GM13976 (cell line): ENCODE data around the gene S100A14.
A peak's percentile ranks its signal among the peaks of the same experiment; 100 is the strongest.

Source experiments
- DNase-seq: peaks from one replicate; pipeline ENCODE4 v3.0.0; 2012; ENCODE audit warnings: low spot score
- in situ Hi-C: fragments of 300-500 bp; cut with MboI; formaldehyde crosslinking; loops from one replicate; pipeline ENCODE4 v1.12.0; 2022; ENCODE audit warnings: low sequenced_read_pairs, mixed read lengths, inconsistent platforms; ENCODE audit not compliant: unreplicated experiment
- TF ChIP-seq, protein P1 (sequence below): IDR thresholded peaks from 2 replicates; pipeline ENCODE4 v1.5.1; 2012; ENCODE audit warnings: borderline replicate concordance, mild to moderate bottlenecking; ENCODE audit not compliant: insufficient read depth; ENCODE audit errors: extremely low read depth, missing control alignments, control extremely low read depth

The S100A14 gene

DNA sequence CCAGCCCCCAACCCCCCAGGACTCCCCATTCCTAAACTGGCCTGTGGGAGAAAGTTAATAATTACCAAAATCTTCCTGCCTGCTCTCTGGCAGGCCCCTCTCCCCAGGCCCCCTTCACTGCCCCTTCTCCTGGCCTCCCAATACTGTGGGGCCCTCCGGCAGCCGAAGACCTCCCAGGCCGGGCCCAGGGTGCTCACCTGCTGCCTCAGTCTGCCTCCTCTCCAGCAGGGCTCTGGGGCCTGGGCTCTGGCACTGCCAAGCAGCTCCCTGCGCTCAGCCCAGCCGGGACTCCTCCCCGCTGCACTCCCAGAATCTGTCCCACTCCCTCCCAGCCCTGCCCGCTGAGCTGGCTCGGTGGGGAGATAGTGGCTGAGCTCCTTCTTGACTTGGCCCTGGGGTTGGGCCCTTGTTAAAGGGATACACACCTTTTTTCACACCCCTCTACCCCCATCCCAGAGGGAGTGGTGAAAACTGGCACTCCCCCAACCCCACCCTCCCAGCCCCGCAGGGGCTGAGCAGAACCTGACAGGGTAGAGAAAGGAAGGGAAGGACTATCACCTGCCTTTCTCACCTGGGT lies 3.3 kb downstream of the S100A14 start, which contains the start of gene S100A16:
Gene S100A16 (minus strand): TSS at position 383 of the 577 bp plus-strand sequence. CDS start 4,986 bp downstream, outside the sequence.
- in situ Hi-C loops: no loop called here
- TF ChIP-seq, protein P1, sequence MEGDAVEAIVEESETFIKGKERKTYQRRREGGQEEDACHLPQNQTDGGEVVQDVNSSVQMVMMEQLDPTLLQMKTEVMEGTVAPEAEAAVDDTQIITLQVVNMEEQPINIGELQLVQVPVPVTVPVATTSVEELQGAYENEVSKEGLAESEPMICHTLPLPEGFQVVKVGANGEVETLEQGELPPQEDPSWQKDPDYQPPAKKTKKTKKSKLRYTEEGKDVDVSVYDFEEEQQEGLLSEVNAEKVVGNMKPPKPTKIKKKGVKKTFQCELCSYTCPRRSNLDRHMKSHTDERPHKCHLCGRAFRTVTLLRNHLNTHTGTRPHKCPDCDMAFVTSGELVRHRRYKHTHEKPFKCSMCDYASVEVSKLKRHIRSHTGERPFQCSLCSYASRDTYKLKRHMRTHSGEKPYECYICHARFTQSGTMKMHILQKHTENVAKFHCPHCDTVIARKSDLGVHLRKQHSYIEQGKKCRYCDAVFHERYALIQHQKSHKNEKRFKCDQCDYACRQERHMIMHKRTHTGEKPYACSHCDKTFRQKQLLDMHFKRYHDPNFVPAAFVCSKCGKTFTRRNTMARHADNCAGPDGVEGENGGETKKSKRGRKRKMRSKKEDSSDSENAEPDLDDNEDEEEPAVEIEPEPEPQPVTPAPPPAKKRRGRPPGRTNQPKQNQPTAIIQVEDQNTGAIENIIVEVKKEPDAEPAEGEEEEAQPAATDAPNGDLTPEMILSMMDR: no peak
- DNase-seq: peak; percentile 30

DNA sequence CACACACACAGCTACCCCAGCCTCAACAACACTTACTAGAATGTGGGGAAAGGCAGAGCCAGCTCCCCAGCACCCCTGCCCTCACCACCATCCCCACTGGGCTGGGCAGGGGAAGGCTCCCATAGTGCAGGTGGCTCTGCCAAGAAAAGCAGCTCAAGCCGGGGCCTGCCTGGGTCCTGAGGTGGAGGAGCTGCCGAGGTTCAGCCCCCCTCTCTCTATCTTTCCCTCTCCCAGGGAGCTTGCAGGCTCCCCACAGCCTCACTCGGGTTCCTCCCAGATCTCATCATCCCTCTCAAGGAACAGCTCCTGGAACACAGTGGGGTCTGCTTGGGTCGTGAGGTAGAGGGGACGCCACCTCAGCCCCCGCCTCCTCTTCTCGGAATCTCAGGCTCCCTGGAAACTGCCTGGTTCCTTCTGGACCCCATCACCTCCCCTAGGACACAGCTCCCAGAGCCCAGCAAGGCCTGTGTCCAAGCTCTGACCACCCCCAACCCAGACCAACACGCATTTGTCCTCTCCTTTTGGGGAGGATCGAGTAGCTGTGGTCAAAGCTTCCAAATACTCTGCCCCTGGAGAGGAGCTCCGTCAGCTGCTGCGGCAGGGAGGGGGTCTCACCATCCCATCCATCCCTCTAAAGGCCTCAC lies 3.9 kb downstream of the S100A14 start:
- TF ChIP-seq, protein P1: no peak
- in situ Hi-C loops: no loop called here
- DNase-seq: peak; percentile 26

DNA sequence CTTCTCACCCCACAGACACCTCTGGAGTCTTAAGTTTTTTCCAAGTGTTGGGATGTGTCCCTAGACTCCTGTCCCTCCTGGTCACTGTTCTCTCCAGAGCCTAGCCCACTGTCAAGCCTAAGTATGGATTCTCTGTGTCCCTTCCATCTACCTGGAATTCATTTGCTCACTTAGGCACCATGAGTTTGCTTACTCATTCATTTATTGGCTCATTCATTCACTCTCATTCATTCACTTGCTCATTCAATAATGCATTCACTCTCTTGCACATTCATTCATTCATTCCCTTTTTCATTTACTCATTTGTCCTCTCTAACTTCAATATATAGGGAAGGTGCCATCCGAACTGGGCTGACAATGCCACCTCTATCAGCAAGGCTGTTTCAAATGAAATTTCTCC lies 4.8 kb downstream of the S100A14 start:
- DNase-seq: no peak
- in situ Hi-C loops: no loop called here
- TF ChIP-seq, protein P1: no peak

DNA sequence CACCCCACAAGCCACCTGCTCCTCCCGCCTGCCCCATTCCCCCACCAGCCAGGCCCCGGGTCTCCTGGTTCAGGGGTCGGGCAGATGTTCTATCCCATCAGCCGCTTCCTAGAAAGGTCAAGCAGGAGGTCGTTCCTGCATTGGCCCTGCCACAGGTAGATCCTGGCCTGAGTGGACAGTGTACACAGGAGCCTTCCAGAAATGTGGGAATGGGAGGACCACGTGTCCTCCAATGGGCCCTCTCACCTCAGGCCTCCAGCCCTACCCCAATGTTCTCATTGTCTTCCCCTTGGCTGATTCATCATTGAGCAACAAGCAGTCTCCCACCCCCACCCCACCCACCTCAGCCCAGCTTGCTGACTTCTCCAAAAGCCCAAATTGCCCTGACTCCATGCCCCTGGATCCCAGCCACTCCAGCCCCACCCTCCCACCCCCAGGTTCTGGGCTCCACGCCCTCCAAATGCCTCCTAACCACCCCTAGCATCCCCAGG lies 5.3 kb downstream of the S100A14 start:
- in situ Hi-C loops: no loop called here
- DNase-seq: peak; percentile 24
- TF ChIP-seq, protein P1: no peak

DNA sequence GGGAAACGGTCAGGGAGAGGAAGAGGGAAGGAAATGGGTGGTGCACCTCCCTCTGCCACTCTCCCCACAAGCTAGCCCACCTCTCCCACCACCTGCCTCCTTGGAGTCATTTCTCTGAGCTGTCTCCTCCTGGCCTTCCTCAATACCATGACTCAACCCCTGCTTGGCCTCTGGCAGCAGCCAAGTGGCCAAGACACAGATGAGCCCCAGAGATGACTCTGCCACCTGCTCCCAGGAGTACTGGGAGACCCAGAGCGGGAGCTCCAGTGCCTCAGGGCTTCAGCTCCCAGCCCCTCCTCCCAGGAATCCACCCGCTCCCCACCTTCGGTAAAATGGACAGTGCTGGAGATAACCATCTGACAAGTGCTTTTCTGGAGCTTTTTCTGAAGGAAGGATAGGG lies 5.8 kb downstream of the S100A14 start:
- TF ChIP-seq, protein P1: no peak
- in situ Hi-C loops: no loop called here
- peak; percentile 24 for DNase-seq

DNA sequence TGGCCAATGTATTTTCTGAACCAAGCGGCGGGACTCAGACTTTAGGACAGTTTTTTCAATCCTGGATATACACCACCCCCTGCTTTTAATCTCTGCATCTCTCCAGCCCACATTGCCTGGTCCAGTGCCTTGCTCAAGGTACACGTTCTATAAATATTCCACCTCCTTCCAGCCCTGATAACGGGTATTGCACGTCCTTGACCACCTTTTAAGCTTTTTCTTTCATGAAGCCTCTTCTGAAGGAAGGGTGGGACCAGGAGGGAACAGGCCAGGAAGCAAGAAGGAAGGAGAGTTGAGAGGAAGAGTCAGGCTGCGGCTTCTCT lies 6.6 kb downstream of the S100A14 start:
- no peak for DNase-seq
- in situ Hi-C loops: no loop called here
- TF ChIP-seq, protein P1: no peak
